Omental fat pad (tissue), 4 donors: Measurements from ENCODE around the gene ZFYVE28. TPM values are rescaled to one million over a fixed set of nuclear protein-coding genes. Genes with fewer than 3 reads are reported as not detected.

Experiments
- ATAC-seq: fragments of 150-250 bp; one replicate; pipeline ENCODE4 v1.9.1; 2016; ENCODE audit warnings: mild to moderate bottlenecking, moderate library complexity; ENCODE audit not compliant: low FRiP score
- DNase-seq: peaks from one replicate; pipeline ENCODE4 v3.0.0-alpha.2; 2019; ENCODE audit warnings: low spot score
- CTCF ChIP-seq, 3 donors: fragments of 450-650 bp; IDR thresholded peaks; one replicate each; pipeline ENCODE4 v1.5.1; 2016 to 2017; ENCODE audit warnings: antibody characterized with exemption in 3 of 3, mild to moderate bottlenecking in 3 of 3, moderate library complexity in 2 of 3
- total RNA-seq, 4 donors: library from RNA; depleted of rRNA; stranded (reverse); fragments of >200 nt; gene quantifications; one replicate each; pipeline ENCODE4 v1.1.0, GENCODE V29; 2016

The ZFYVE28 gene
- total RNA-seq, 4 donors from 2014 or later, result 7.1 to 24.5 (median 16.7) TPM

GRCh38 chr4:2274320-2275043 lies 144.0 kb downstream of the ZFYVE28 start:
- no peak for DNase-seq
- no peak for TF ChIP-seq CTCF (IDR thresholded peaks at IDR 0.05)
- no peak for ATAC-seq

- DNase-seq (no peak), ATAC-seq (no peak)
- TF ChIP-seq CTCF (IDR thresholded peaks at IDR 0.05), result no peak
Measured at GRCh38 chr4:2273657-2274319, 144.7 kb downstream of the ZFYVE28 start.

GRCh38 chr4:2273221-2273620 lies 145.2 kb downstream of the ZFYVE28 start:
- no peak for ATAC-seq
- no peak for TF ChIP-seq CTCF (IDR thresholded peaks at IDR 0.05)
- DNase-seq, result no peak

GRCh38 chr4:2272828-2273120 lies 145.7 kb downstream of the ZFYVE28 start:
- DNase-seq, result no peak
- no peak for TF ChIP-seq CTCF (IDR thresholded peaks at IDR 0.05)
- no peak for ATAC-seq

- TF ChIP-seq CTCF (IDR thresholded peaks at IDR 0.05), result no peak
- DNase-seq, result no peak
- no peak for ATAC-seq
Measured at GRCh38 chr4:2272026-2272827, 146.2 kb downstream of the ZFYVE28 start.

- TF ChIP-seq CTCF (IDR thresholded peaks at IDR 0.05), result no peak
- ATAC-seq (no peak), DNase-seq (no peak)
Measured at GRCh38 chr4:2271279-2272025, 147.0 kb downstream of the ZFYVE28 start.
